HG02973 (cell line): Measurements from ENCODE around the gene MARCHF3.
"Not testable (repeated sequence)": the region's sequence is repeated elsewhere in the genome, so short reads cannot be mapped to it uniquely, and the experiment has no call there.

Experiments
- ATAC-seq: cut with Tn5 transposase; IDR thresholded peaks from one replicate; pipeline ENCODE4 v1.9.1; 2021; ENCODE audit warnings: moderate library complexity; ENCODE audit not compliant: unreplicated experiment

Gene MARCHF3

GRCh38 chr5:126881821-126882600, 148.3 kb downstream of the MARCHF3 start:
- no peak for ATAC-seq

GRCh38 chr5:126878634-126879033, 151.7 kb downstream of the MARCHF3 start:
- ATAC-seq = no peak

- ATAC-seq = no peak
Observed at GRCh38 chr5:126878085-126878484, 152.3 kb downstream of the MARCHF3 start.

GRCh38 chr5:126877602-126878001, 152.8 kb downstream of the MARCHF3 start:
- ATAC-seq = no peak

- no peak for ATAC-seq
Observed at GRCh38 chr5:126875303-126875785, 155.0 kb downstream of the MARCHF3 start.

GRCh38 chr5:126872561-126873354, 157.6 kb downstream of the MARCHF3 start:
- no peak for ATAC-seq

- ATAC-seq = no peak
Observed at GRCh38 chr5:126871441-126871840, 158.9 kb downstream of the MARCHF3 start.

- peak; percentile 74 for ATAC-seq
Observed at GRCh38 chr5:126869005-126869451, 161.3 kb downstream of the MARCHF3 start.

- ATAC-seq = no peak
Observed at GRCh38 chr5:126868338-126869004, 161.9 kb downstream of the MARCHF3 start.

GRCh38 chr5:126866851-126867636, 163.3 kb downstream of the MARCHF3 start:
- no peak for ATAC-seq

GRCh38 chr5:126865299-126865698, 165.1 kb downstream of the MARCHF3 start:
- no peak for ATAC-seq

GRCh38 chr5:126864042-126864688, 166.2 kb downstream of the MARCHF3 start:
- no peak for ATAC-seq

GRCh38 chr5:126863402-126863801, 167.0 kb downstream of the MARCHF3 start:
- ATAC-seq = no peak

- no peak for ATAC-seq
Observed at GRCh38 chr5:126858441-126858840, 171.9 kb downstream of the MARCHF3 start.

GRCh38 chr5:126857472-126858410, 172.6 kb downstream of the MARCHF3 start:
- no peak for ATAC-seq

GRCh38 chr5:126855266-126855665, 175.1 kb downstream of the MARCHF3 start:
- ATAC-seq = no peak

- ATAC-seq = no peak
Observed at GRCh38 chr5:126854526-126855110, 175.7 kb downstream of the MARCHF3 start.

GRCh38 chr5:126853541-126854307, 176.6 kb downstream of the MARCHF3 start:
- ATAC-seq = not testable (repeated sequence)
